HepG2 (cell line): ENCODE measurements around the gene RMRP. TPM values are rescaled to one million over a fixed set of nuclear protein-coding genes. Genes with fewer than 3 reads are reported as not detected.
A peak's percentile ranks its signal among the peaks of the same experiment; 100 is the strongest.

Source experiments
- AKNA ChIP-seq: sonication (generic); formaldehyde crosslinking; IDR thresholded peaks from 2 replicates; pipeline ENCODE4 v1.4.0; 2020; ENCODE audit warnings: missing genetic modification reagents, borderline replicate concordance
- ATF7 ChIP-seq, 2 experiments: fragments of 450-650 bp in 1 of 2; sonication (generic) in 1 of 2; formaldehyde crosslinking in 1 of 2; IDR thresholded peaks; 2 replicates each; pipeline versions ENCODE4 v1.4.0 to v1.6.1; 2016 to 2020; ENCODE audit warnings: antibody characterized with exemption in 1 of 2, mild to moderate bottlenecking in 1 of 2, missing genetic modification reagents in 1 of 2
- CCDC6 ChIP-seq: sonication (generic); formaldehyde crosslinking; IDR thresholded peaks from 2 replicates; pipeline ENCODE4 v1.8.1; 2022; ENCODE audit warnings: mild to moderate bottlenecking, missing genetic modification reagents, moderate library complexity
- CEBPB ChIP-seq: IDR thresholded peaks from 2 replicates; pipeline ENCODE4 v1.6.1; 2011; ENCODE audit warnings: low read depth, low read length, improper control_type of control experiment, borderline replicate concordance
- CHCHD3 ChIP-seq: sonication (generic); formaldehyde crosslinking; IDR thresholded peaks from 2 replicates; pipeline ENCODE4 v1.8.0; 2022; ENCODE audit warnings: mild to moderate bottlenecking, missing genetic modification reagents, moderate library complexity
- DPF2 ChIP-seq: sonication (generic); formaldehyde crosslinking; IDR thresholded peaks from 2 replicates; pipeline ENCODE4 v1.4.0; 2020; ENCODE audit warnings: mild to moderate bottlenecking, low read depth, missing genetic modification reagents, borderline replicate concordance
- DR1 ChIP-seq: sonication (generic); formaldehyde crosslinking; IDR thresholded peaks from 2 replicates; pipeline ENCODE4 v1.8.0; 2021; ENCODE audit warnings: mild to moderate bottlenecking, missing genetic modification reagents, inconsistent platforms
- FOSL2 ChIP-seq: sonication (generic); formaldehyde crosslinking; IDR thresholded peaks from 2 replicates; pipeline ENCODE4 v1.4.0; 2020; ENCODE audit warnings: missing genetic modification reagents
- FOXA3 ChIP-seq: IDR thresholded peaks from 2 replicates; pipeline ENCODE4 v1.6.1; 2016; ENCODE audit warnings: missing genetic modification reagents, missing compliant biosample characterization
- FOXP4 ChIP-seq: sonication (generic); formaldehyde crosslinking; IDR thresholded peaks from 2 replicates; pipeline ENCODE4 v1.4.0; 2020; ENCODE audit warnings: missing genetic modification reagents
- HMG20B ChIP-seq: conservative IDR thresholded peaks from 2 replicates; pipeline ENCODE4 v1.6.1; 2016; ENCODE audit warnings: missing genetic modification reagents, missing compliant biosample characterization
- HNRNPL ChIP-seq: fragments of 200-400 bp; formaldehyde crosslinking; IDR thresholded peaks from 2 replicates; pipeline ENCODE4 v1.6.1; 2017; ENCODE audit warnings: mild to moderate bottlenecking, low read depth, low read length
- IKZF5 ChIP-seq: IDR thresholded peaks from 2 replicates; pipeline ENCODE4 v1.6.1; 2018; ENCODE audit warnings: missing genetic modification reagents, mild to moderate bottlenecking, missing compliant biosample characterization
- JUND ChIP-seq: sonication (generic); formaldehyde crosslinking; IDR thresholded peaks from 2 replicates; pipeline ENCODE4 v1.8.0; 2022; ENCODE audit warnings: mild to moderate bottlenecking, missing genetic modification reagents
- ONECUT2 ChIP-seq: sonication (generic); formaldehyde crosslinking; IDR thresholded peaks from 2 replicates; pipeline ENCODE4 v1.4.0; 2020; ENCODE audit warnings: missing genetic modification reagents
- USF2 ChIP-seq, 2 experiments: sonication (generic) in 1 of 2; formaldehyde crosslinking in 1 of 2; IDR thresholded peaks; 2 replicates each; pipeline versions ENCODE4 v1.5.1 to v1.6.1; 2011 to 2020; ENCODE audit warnings: borderline replicate concordance in 1 of 2, low read depth in 1 of 2, low read length in 1 of 2, mild to moderate bottlenecking in 1 of 2, missing genetic modification reagents in 1 of 2, moderate library complexity in 1 of 2
- YEATS2 ChIP-seq: sonication (generic); formaldehyde crosslinking; IDR thresholded peaks from 2 replicates; pipeline ENCODE4 v1.4.0; 2020; ENCODE audit warnings: missing genetic modification reagents, borderline replicate concordance
- ZNF607 ChIP-seq: sonication (generic); formaldehyde crosslinking; IDR thresholded peaks from 2 replicates; pipeline ENCODE4 v1.5.1; 2020; ENCODE audit warnings: missing genetic modification reagents, mild to moderate bottlenecking, borderline replicate concordance
- polyA plus RNA-seq, 8 experiments: library from polyadenylated mRNA; depleted of rRNA in 3 of 8; stranded (reverse) in 7 of 8; unstranded in 1 of 8; fragments of >200 nt; fragmentation: Illumina TruSeq in 4 of 8; extraction: Trizol in 4 of 8; gene quantifications; 2 replicates each; pipeline versions ENCODE4 v1.2.1 to v1.2.3, GENCODE V29; 2011 to 2016; ENCODE audit warnings: low read depth in 4 of 8, missing spikeins in 1 of 8, mixed read lengths in 1 of 8; ENCODE audit not compliant: insufficient read depth in 1 of 8
- total RNA-seq, 5 experiments: library from RNA; depleted of rRNA; stranded (reverse); fragments of >200 nt; fragmentation: Illumina TruSeq; extraction: Trizol; gene quantifications; 2 replicates each; pipeline ENCODE4 v1.2.3, GENCODE V29; 2016; ENCODE audit warnings: low read depth in 1 of 5

RMRP gene
- total and polyA plus RNA-seq, 2 of the 13 experiments (the other 11 are each of a cell fraction or from before 2014, with no cell fraction given): 51.4 to 4,025 TPM

GRCh38 chr9:35651956-35652828 lies 5.6 kb downstream of the RMRP start (continued):
- TF ChIP-seq FOXP4 (CRISPR knock-in tag) (no peak), YEATS2 (CRISPR knock-in tag) (no peak), DR1 (no peak), ONECUT2 (no peak), AKNA (CRISPR knock-in tag) (no peak), FOXA3 (CRISPR knock-in tag) (peak; percentile 75), ATF7 (IDR thresholded peaks at IDR 0.05) (no peak), ATF7 (CRISPR knock-in tag; IDR thresholded peaks at IDR 0.05) (no peak), CCDC6 (CRISPR knock-in tag) (no peak), DPF2 (CRISPR knock-in tag) (peak; percentile 60; the same call in 1 of the 2 replicates), USF2 (IDR thresholded peaks at IDR 0.05; ENCODE audit: low read depth, low read length) (no peak), USF2 (CRISPR knock-in tag; IDR thresholded peaks at IDR 0.05; ENCODE audit: borderline replicate concordance) (no peak), HMG20B (CRISPR knock-in tag) (no peak), JUND (CRISPR knock-in tag) (peak; percentile 72; the same call in 1 of the 2 replicates), HNRNPL (no peak), IKZF5 (0 out of 2 replicates have a peak, but pooled peaks have one; percentile 28), ZNF607 (CRISPR knock-in tag) (no peak), CEBPB (peak; percentile 94), CHCHD3 (CRISPR knock-in tag) (no peak), FOSL2 (CRISPR knock-in tag) (peak; percentile 88)
